Measurements from ENCODE around the gene CAMKMT. TPM values are rescaled to one million over a fixed set of nuclear protein-coding genes. Genes with fewer than 3 reads are reported as not detected.

CAMKMT gene
- total RNA-seq, 1 donor from 2014 or later: 7.6 TPM

DNA sequence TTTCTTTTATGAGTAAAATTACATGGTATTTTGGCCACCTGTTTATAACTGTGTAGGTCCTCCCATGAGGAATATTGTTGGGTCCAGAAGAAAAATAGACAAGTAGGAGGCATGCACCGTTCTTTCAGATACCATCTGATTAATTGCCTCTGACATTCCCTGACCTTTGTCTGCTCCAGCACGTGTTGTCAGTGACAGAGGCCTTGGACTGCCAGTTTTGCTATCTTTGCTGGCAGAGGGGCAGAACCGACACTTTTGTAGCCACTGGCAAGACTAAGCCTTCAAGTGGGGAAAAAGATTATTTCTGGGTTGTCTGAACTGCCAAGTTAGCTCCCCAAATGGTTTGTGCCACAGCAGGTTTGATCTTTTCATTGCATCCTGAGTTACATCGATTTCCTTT is 276.9 kb downstream of the CAMKMT start:
- no peak for DNase-seq (ENCODE audit: low read depth, low spot score)

DNA sequence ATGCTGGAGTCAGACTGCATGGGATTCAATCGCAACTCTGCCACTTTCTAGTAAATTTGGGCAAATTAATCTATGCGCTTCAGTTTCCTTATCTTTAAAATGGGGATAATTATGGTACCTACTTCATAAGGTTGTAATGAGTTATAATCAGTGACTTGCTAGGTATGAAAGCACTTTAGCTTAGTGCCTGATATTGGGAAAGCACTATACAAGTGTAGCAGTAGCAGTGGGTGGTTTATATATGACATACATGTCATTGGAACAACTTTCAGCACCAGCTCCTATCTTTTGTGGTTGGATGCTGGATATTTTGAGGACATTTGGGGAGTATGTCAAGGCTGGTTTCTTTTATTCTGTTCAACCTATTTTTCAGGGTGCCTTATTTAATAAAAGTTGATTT is 277.7 kb downstream of the CAMKMT start:
- no peak for DNase-seq (ENCODE audit: low read depth, low spot score)

DNA sequence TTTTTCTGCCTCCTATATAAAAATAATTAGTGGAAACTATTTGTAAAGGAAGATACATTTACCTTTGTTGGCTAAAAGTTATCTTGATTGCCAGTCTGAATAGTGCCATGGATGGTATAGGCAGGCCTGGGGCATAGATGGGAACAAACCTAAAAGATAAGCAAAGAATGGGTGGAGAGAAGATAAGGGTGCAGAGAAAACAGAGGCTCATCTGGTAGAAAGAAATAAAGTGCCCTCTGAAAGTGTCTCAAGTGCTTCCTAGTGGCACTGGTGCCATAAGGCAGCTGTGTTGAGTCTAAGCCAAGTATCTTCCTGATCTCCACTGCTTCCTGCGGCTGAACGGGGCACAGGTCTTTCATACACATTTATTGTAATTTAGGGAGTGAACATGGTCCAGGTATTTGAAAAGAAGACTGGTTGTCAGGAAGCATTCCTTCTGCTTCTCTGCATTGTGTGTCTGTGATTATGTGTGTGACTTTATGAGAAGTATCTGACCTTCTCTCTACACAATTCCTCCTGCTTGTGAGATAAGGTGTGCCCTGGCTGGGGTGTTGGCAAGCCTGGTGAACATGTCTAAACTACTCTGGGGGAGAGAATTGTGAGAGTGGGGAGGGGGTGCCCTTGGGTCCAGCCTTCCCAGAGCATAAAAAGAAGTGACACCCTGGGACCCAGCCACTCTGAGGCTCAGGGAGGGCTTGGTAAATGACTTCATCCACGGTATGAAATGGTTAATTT is 280.5 kb downstream of the CAMKMT start:
- DNase-seq (ENCODE audit: low read depth, low spot score): no peak

DNA sequence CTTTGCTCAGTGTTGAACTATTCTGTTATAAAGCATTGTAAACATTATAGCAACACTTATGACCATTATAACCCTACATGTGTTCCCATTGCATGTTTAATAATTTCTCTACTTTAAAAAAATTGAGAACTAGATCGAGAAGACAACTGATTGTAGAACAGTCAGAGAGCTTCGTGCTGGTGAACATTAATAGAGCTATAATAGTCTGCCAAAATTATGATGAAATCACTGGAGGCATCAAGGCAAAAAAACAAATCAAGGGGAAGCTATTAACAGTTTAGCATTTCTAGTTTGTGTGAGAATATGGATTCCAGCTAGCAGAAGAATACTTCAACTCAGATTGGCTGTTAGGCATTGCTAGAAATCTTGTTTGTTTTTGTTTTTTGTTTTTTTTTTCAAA is 284.2 kb downstream of the CAMKMT start:
- no peak for DNase-seq (ENCODE audit: low read depth, low spot score)

DNA sequence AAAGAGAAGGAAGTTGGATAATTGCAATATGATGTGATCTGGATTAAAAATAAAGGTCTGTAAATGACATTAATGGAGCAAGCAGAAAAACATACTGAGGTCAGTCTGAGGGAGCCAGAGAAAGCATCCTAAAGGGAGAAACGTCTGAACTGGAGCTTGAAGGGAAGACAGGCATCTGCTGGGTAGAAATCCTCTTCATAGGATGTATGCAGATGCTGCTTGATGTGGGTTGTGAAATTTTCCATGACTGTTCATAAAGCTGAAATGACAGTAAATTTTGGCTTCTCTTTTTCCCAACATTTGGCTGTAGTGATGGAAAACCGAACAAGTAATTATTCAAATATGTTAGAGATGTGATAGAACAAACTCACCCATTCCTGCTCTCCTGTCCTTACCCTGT is 287.6 kb downstream of the CAMKMT start:
- no peak for DNase-seq (ENCODE audit: low read depth, low spot score)

DNA sequence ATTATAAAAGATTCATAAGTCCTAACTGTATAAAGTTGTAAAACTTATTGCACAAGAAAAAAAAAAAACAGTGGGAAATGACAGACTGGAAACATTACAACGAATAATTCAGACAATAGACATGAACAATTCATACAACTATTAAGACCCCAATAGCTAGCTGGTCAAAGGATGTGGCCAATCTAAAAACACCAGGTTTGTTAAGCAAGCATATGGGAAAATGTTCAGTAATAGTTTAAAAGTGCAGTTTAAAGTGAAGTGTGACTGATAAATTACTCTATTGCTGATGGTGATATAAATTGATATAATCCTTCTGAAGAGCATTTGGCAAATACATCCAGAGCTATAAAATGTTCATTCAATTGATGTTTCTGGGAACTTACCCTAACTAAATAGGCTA is 289.0 kb downstream of the CAMKMT start:
- no peak for DNase-seq (ENCODE audit: low read depth, low spot score)

DNA sequence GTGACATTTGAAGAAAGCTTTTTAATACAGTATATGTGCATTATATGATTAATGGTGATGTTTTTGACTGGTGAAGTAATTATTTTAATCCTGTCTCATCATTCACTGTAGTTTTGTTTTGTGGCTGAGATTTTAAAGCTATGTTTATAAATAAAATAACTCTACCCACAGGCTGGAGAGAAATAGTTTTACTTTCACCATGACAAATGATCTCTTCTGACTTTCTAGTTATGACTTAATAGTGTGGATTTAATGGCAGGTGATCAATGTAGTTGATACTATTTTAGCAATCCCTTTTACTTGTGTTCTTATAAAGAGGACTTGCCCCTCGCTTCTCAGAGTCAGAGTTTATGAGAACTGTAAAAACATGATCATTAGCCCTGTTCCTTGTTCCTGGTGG is 290.2 kb downstream of the CAMKMT start:
- DNase-seq (ENCODE audit: low read depth, low spot score): no peak

DNA sequence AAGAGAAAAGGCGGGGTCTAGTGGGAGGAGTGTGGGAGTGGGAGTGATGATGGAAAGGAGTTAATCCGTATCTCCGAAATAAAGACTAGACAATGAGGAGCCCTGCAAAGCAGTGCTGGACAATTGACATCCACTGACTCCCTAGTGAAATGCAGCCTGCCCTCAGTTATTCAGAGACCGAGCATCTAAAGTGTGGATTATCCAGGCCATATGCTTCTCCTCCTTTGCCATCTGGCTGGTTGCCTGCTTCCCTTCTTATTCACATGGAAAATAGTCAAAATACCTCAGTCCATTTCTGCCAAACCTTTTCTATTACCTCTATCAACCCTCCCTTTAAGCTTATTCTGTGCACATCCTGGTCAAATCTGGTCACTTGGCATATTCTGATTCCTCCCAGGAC is 291.0 kb downstream of the CAMKMT start:
- no peak for DNase-seq (ENCODE audit: low read depth, low spot score)

DNA sequence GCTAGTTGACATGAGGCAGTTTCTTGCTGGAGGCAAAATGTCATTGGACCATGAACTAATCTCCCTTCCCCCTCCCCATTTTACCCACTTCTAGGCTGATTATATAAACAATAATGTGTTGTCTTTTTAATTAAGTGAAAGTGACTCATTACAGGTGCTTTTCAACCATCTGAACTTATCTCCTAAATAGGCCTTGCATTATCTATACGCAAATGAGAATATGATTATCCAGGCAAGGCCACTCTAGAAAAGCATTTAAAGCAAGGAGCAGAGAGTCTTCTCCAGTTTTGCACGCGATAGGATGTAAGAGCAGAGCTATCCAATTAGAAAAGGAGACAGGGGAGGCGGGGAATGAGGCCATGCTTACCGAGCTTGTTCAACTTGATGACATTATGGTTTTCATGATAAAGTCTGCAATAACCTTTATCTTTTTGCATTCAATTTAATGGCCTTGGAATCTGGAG is 293.7 kb downstream of the CAMKMT start:
- no peak for DNase-seq (ENCODE audit: low read depth, low spot score)

DNA sequence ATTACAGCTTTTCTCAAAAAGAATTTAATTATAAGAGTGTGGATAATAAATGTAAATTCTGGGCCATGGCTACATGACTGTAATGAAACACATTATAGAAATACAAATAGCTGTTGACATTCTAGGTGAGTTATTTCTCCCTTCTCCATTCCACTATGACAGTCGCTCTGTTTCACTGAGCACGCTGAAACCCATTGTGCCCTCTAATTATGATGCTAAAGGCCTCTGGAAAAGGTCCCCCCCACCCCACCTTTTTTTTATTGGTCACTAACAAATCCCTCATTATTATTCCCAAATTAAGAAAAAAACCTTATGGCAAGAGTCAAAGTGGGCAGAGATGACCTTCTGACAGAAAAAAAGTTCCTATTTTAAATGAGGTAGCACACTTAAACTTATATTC is 294.7 kb downstream of the CAMKMT start:
- DNase-seq (ENCODE audit: low read depth, low spot score): no peak

DNA sequence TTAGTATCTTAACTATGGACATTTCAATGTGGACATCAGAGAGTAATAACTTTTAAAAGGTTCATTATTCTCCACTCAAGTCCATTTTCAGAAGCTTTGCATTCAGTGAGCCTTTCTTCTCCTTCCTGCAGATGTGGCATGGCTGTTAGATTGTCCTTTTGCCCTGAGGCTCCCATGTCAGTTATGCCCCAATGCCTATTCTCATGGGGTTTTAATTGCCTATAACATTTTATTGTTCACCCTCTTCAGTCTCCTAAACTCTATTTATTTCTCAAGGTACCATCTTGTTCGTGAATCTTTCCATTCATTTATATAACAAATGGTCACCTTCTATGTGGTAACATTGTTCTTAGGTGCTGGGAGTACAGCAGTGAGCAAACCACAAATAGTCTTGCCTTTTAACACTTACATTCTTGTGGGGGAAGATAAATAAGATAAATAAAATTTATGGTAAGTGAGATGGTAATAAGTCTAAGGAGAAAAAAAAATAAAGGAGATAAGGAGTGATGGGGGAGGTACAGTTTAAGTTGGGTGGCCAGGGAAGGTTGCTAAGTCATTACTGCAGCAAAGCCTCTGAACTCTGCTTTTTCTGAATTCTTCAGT is 301.8 kb downstream of the CAMKMT start:
- DNase-seq (ENCODE audit: low read depth, low spot score): no peak

DNA sequence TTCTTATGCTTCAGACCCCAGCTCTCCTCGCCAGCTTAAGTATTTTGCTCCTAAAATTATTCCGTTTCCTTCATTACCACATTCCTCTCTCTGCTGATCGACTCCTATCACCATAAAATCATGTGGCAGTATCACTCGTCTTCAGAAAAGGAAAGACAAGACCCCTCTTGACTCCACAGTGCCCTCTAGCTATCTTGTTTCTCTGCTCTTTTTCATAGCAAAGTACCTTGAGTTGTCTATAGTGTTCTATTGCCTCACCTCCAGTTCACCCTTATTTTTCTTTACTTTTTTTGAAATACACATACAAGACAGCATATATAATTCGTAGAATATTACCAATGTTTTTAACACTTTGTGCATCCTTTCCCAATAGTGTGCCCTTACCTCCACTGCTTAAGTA is 306.6 kb downstream of the CAMKMT start:
- DNase-seq (ENCODE audit: low read depth, low spot score): no peak

DNA sequence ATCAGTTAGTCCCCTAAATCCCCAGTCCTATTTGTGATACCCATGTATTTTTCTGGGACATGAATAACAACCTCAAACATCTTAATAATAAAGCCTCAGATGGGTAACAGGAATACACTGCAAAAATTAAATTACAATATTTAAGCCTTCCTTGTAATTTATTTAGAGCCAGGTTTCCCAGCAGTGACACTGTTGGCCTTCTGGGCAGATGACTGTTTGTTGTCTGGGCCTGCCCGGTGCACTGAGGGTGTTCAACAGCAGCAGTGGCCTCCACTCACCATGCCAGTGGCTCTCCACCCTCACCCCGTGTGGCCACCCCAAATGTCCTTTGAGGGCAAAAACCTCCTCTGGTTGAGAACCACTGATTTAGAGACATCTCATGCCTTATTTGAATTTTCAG is 309.5 kb downstream of the CAMKMT start:
- DNase-seq (ENCODE audit: low read depth, low spot score): no peak

DNA sequence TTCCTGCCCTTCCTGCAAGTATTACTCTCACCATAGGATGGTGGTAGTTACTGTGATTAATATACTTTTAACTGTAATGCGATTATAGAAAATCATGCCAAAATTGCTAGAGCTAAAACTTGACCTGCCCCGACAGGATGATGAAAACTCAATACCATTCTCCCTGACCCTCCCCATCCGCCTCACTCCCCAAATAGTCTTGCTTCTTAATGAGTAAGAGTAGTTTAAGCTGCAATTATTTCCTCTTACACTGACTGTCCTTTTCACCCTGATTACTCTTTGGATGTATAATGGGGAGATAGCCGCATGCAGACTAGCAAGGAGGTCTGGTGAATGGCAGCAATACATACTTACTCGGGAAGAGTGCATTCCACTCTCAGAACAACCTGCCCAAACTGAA is 310.2 kb downstream of the CAMKMT start:
- no peak for DNase-seq (ENCODE audit: low read depth, low spot score)

DNA sequence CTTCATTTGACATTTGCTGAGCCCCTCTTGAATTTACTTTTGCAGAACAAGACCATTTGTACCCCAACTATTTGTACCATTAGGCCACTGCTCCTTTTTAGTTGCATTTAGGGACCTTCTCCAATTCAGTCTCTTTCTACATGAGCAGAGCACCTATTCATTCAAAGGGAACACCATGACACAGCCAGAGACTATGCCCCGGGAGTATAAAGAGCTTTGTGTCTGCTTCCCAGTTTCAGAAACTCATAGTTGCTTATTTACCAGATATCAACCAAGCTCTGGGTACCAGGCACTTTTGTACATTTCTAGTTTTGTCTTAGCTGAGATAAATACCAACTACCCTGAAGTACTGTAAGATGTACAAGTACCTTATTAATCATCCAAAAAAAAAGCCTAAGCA is 310.7 kb downstream of the CAMKMT start:
- DNase-seq (ENCODE audit: low read depth, low spot score): no peak

DNA sequence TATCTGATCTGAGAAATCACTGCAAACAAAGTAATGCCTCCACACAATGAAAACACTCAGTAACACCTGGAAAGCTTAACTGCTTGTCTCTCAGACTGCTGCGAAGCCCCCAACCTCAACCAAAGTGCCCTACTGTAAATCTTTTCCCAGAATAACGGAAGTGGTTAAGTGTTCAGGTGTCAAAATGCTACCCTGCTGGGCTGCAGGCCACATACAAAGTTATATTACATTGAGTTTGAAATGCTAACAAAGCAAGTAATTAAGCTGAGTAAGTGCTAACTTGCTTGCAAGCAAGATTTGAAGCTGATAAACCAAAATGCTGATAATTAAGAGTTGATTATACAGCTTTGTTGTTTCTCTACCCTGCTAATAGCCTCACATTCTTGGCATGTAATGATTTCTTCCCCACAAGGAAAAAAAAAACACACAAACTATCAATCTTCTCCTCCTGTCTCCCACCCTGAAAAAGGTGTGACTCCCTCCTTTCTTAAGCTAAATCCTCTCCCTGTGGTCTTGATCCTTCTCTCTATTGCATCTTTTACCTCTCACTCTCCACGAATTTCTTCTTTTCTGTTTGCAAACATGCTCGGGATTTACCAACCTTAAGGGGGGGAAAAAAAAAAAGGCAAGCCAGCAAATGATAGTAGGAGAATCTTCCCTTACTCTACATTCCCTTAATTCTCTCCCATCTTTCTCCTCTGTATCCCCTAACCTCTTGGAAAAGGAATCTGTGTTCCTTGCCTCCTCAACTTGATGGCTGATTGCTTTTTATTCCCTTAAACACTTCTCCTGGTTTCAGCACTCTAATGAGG is 312.9 kb downstream of the CAMKMT start:
- DNase-seq (ENCODE audit: low read depth, low spot score): no peak

DNA sequence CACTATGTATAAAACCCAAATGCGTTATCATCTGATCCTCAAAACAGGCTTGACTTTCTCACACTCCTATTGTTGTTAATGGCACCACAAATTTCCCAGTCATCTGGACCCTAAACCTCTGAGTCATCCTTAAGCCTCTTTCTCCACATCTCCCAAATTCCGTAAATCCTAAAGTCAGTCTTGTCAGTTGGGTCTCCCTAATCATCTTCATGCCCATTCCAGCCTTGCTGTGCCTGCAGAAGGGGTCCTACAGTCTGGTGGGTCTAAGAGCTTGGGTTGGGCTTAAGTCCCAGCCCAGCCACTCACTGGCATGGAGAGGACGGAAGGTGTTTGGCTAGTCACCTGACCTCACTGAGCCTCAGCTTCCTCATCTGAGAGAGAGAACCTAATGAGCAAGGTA is 314.6 kb downstream of the CAMKMT start:
- DNase-seq (ENCODE audit: low read depth, low spot score): no peak

DNA sequence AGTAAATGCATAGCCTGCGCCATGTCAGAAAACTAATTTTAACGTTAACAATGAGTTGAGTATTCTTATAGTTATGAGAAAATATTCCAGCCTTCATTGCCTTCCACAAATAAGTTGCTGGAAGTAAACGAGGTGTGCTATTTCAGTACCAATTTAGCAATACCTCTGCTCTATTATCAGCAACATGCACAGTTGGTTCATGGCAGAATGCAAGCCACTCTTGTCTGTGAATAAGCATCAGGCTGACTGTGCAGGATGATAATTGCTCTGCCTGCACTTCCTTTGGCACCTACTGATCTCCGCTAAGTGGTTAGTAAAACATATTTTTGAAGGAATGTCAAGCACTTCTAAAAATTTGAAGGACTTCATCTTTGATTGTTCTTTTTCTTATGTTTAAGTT is 317.8 kb downstream of the CAMKMT start:
- DNase-seq (ENCODE audit: low read depth, low spot score): no peak

DNA sequence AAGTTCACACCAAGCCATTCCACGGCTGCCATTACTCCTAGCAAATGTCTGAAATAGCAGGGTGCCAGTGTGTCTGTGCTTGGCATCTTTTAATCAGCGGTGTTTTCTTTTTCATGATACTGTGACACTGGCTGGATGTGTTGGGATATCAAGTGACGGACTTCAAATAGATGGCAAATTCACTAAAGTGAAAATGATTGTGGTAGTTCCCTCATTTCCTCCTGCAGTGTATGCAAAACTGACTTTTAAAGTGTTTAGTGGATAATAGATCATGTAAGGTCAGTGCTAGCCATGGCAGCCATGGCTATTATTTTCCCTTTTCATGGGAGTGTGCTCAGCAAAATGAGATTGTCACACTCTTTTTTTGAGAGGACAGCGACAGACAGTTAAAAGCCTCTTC is 318.2 kb downstream of the CAMKMT start:
- no peak for DNase-seq (ENCODE audit: low read depth, low spot score)

DNA sequence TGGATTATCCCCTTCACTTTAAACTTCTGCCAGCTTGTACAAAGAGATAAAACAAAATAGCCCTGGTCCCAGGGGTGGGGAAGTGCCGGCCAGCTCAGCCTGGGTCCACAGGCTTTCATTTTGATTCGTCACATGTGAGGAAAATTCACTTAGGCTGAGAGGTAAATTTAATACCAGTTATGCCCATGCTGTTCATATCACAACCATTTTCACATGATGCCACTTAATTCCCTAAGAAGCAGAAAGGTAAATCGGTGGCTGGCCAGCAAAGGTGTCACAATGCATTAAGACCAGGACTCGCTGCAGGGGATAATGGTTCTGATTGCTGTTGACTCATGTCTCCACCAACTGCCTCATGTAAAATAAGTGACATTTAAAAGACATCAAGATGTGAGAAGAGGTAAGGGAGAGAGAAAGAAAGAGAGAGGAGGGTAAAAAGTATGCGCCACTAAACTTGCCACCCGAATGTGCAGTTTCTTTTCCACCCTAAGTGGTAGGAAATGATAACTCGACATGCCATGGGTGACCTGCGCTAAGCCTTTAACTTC is 318.8 kb downstream of the CAMKMT start:
- DNase-seq (ENCODE audit: low read depth, low spot score): no peak

DNA sequence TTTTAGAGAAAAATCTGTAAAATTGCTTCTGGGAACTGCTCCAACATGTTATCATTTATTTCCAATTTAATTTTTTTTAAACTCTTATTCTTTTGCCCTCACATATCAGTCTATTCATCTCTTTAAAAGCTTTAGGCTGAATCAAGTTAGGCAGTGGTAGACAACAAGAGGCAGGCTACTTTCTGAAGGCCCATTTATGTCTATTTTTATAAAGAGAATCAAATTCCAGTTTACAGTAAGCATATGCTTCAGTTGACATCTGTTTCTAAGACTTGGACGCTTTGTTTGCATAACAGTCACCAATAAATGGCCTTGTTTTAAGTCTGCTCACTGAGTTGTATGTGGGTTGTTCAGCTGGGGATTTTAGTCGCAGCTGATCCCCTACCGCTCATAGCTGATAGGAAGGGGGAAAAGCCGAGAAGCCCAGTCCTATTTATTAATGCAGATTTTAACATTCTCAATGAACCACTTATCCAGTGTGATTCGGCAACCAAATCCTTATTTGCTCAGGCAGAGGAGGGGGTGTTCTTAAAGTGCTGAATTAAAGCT is 319.3 kb downstream of the CAMKMT start:
- no peak for DNase-seq (ENCODE audit: low read depth, low spot score)

DNA sequence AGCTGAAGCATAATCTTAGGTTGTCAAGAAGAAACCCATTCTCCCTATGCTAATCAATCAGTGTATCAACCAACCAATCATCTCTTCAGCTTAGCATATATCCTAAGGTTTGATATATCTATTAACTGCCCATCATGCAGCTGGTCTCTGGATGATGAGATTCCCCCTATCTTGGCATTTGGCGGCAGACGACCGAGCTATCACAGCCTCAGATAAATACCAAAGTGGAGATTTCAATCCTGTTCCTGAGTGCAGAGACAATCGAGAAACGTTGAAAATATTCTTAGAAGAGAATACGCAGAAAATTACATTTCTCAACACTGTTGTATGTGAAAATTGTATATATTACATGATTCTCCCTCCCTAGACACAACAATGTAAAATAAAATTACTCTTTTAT is 320.7 kb downstream of the CAMKMT start:
- no peak for DNase-seq (ENCODE audit: low read depth, low spot score)
